Gastrocnemius medialis (tissue), 4 donors: Measurements from ENCODE around the gene CCBE1. TPM values are rescaled to one million over a fixed set of nuclear protein-coding genes. Genes with fewer than 3 reads are reported as not detected.

Experiments
- ATAC-seq, 2 donors: fragments of 150-250 bp; one replicate each; pipeline ENCODE4 v1.9.1; 2016
- DNase-seq, 2 donors: peaks; one replicate each; pipeline ENCODE4 v3.0.0-alpha.2; 2019
- H3K27ac ChIP-seq, 4 donors: fragments of 200-600 bp; sonication (generic); 1 replicate in 1 of 4; 2 replicates in 3 of 4; pipeline ENCODE4 v1.5.1; 2016 to 2018; ENCODE audit warnings: mild to moderate bottlenecking in 2 of 4, moderate library complexity in 1 of 4
- H3K27me3 ChIP-seq, 3 donors: fragments of 200-600 bp; sonication (generic) in 2 of 3; 1 replicate in 1 of 3; 2 replicates in 2 of 3; pipeline versions ENCODE4 v1.5.1 to v1.6.0; 2016 to 2019; ENCODE audit warnings: mild to moderate bottlenecking in 1 of 3, moderate library complexity in 1 of 3
- H3K36me3 ChIP-seq, 2 donors: fragments of 200-600 bp; sonication (generic) in 1 of 2; one replicate each; pipeline ENCODE4 v1.5.1; 2017 to 2018
- H3K4me1 ChIP-seq, 2 donors: fragments of 200-600 bp; sonication (generic) in 1 of 2; one replicate each; pipeline ENCODE4 v1.5.1; 2016 to 2017; ENCODE audit warnings: mild to moderate bottlenecking in 2 of 2
- H3K4me3 ChIP-seq, 4 donors: fragments of 200-600 bp; sonication (generic) in 3 of 4; 1 replicate in 1 of 4; 2 replicates in 3 of 4; pipeline ENCODE4 v1.5.1; 2016 to 2019; ENCODE audit warnings: mild to moderate bottlenecking in 2 of 4
- H3K9me3 ChIP-seq, 3 donors: fragments of 200-600 bp; sonication (generic) in 2 of 3; 1 replicate in 1 of 3; 2 replicates in 2 of 3; pipeline ENCODE4 v1.5.1; 2016 to 2019
- POLR2A ChIP-seq, 2 donors: fragments of 450-650 bp; IDR thresholded peaks; one replicate each; pipeline ENCODE4 v1.6.1; 2017; ENCODE audit warnings: antibody characterized with exemption in 2 of 2, mild to moderate bottlenecking in 2 of 2, moderate library complexity in 2 of 2
- in situ Hi-C, 4 donors: fragments of 200-750 bp; cut with MboI; loops; one replicate each; pipeline versions ENCODE4 v1.15.0 to v1.8.0; 2017; ENCODE audit warnings: low sequenced_read_pairs in 4 of 4
- intact Hi-C: fragments of 100-400 bp; cut with DNase I; formaldehyde crosslinking; loops from one replicate; pipeline ENCODE4 v1.15.1; 2023; ENCODE audit warnings: low total_unique reads
- total RNA-seq, 4 donors: library from RNA; depleted of rRNA; stranded (reverse); fragments of >200 nt; gene quantifications; one replicate each; pipeline versions ENCODE4 v1.1.0 to v1.2.3, GENCODE V29; 2016
- TF ChIP-seq, protein P1 (sequence below), 5 experiments: fragments of 450-650 bp in 3 of 5; fragments of 200-600 bp in 2 of 5; sonication (generic) in 2 of 5; IDR thresholded peaks in 4 of 5; conservative IDR thresholded peaks in 1 of 5; 1 replicate in 4 of 5; 2 replicates in 1 of 5; pipeline ENCODE4 v1.5.1; 2016 to 2019; ENCODE audit warnings: antibody characterized with exemption in 5 of 5, mild to moderate bottlenecking in 3 of 5, moderate library complexity in 3 of 5

CCBE1 gene
- total RNA-seq, 4 donors from 2014 or later: 0.44 to 2.7 (median 1.3) TPM

DNA sequence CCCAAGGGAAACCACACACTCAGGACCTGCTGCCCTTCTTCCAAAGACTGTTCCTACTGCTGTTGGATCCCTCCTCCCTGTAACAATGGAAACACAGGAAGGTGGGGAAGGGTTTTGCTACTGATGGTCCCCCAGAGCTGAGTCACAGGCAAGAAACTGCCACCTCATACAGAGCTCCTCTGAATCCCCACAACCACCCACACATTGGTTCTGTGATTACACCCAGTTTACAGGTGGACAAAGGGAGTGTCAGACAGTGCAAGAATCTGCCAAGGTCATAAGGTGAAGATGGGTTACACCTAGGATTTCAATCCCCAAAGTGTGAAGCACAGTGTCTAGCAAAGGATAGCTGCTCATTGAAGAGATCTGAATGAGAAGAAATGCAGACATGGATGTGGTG, 196.5 kb downstream of the CCBE1 start:
- H3K36me3 ChIP-seq: no peaks in the 10 kb centered on the region
- no peak overlapping the region for H3K4me3 ChIP-seq
- DNase-seq: no peak
- intact Hi-C loops: no loop called here
- H3K27ac ChIP-seq: no peak overlapping the region
- peaks cover 5 to 6% of the 10 kb centered on the region in 2 donors for H3K4me1 ChIP-seq
- H3K27me3 ChIP-seq: no peaks in the 10 kb centered on the region
- in situ Hi-C loops: no loop called here
- H3K9me3 ChIP-seq: no peaks in the 10 kb centered on the region
- ATAC-seq: no peak
- no peak for TF ChIP-seq POLR2A (IDR thresholded peaks at IDR 0.05)

DNA sequence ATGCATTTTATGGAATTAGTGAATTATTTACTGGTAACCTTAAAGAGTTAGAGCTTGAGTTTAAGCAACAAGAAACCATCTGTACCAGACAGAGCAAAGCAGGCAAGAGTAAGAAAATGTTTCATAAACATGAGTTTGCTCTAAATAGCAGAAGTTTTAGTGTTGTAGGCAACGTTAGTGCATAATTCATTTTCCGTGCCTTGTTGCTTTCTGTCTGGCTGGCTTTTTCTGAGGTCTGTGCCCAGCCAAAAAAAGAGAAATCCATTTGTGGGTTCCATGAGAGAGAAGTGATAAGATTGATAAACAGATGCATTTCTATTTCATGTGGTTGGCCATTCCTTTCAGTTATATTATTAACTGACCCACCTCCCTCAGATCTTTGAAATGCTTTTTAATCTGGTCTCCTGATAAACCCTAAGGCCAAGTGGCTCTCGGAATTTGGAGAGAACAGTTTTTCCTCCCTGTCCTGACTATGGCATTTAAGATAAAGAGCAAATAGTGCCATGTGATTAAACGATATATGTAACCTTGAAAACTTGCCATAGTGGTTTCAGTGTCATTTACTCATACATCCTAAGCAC, 198.6 kb downstream of the CCBE1 start:
- DNase-seq (no peak), ATAC-seq (no peak)
- in situ Hi-C loops (no loop called here), intact Hi-C loops (no loop called here)
- Histone ChIP-seq H3K27ac (no peak overlapping the region), H3K9me3 (no peaks in the 10 kb centered on the region), H3K4me1 (peaks cover 5 to 6% of the 10 kb centered on the region in 2 donors), H3K36me3 (no peaks in the 10 kb centered on the region), H3K4me3 (no peak overlapping the region), H3K27me3 (no peaks in the 10 kb centered on the region)
- no peak for TF ChIP-seq POLR2A (IDR thresholded peaks at IDR 0.05)
- TF ChIP-seq, protein P1, sequence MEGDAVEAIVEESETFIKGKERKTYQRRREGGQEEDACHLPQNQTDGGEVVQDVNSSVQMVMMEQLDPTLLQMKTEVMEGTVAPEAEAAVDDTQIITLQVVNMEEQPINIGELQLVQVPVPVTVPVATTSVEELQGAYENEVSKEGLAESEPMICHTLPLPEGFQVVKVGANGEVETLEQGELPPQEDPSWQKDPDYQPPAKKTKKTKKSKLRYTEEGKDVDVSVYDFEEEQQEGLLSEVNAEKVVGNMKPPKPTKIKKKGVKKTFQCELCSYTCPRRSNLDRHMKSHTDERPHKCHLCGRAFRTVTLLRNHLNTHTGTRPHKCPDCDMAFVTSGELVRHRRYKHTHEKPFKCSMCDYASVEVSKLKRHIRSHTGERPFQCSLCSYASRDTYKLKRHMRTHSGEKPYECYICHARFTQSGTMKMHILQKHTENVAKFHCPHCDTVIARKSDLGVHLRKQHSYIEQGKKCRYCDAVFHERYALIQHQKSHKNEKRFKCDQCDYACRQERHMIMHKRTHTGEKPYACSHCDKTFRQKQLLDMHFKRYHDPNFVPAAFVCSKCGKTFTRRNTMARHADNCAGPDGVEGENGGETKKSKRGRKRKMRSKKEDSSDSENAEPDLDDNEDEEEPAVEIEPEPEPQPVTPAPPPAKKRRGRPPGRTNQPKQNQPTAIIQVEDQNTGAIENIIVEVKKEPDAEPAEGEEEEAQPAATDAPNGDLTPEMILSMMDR (IDR thresholded peaks at IDR 0.05 in 4 of 5, conservative IDR thresholded peaks at IDR 0.05 in 1 of 5): no peak

DNA sequence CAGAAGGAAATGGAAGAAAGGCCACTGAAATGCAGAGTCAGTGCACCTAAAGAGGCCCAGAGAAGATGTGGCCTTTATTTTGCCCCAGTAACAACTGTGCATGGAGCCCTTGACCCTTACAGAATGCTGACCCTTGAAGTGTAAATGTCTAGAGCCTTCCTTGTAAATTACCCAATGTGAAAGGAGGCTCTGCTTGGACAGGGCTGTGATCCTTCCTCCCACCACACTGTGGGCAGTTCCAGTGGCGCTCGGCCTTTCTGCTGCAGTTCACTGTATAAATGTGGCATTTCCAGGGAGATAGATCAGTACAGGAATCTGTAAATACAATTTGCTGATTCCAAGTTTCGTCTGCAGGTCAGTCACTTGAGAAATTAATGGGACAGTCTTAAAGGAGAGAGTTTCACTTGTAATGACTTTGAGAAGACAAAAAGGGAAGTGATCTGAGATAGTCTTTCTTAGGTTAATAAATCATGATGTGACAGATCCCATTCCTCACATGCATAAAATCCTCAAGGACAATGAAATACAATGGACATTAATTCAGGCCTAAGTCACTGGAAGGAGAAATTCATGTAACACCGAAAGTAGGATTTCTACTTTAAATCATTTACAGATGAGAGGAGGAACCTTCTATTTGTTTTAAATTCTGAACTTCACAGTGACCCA, 204.3 kb downstream of the CCBE1 start:
- in situ Hi-C loops: no loop called here
- H3K4me3 ChIP-seq: no peak overlapping the region
- ATAC-seq: no peak
- H3K9me3 ChIP-seq: no peaks in the 10 kb centered on the region
- DNase-seq: no peak
- H3K27me3 ChIP-seq: no peaks in the 10 kb centered on the region
- intact Hi-C loops: no loop called here
- no peaks in the 10 kb centered on the region for H3K4me1 ChIP-seq
- no peak for TF ChIP-seq POLR2A (IDR thresholded peaks at IDR 0.05)
- TF ChIP-seq, protein P1 (IDR thresholded peaks at IDR 0.05 in 4 of 5, conservative IDR thresholded peaks at IDR 0.05 in 1 of 5): no peak
- H3K27ac ChIP-seq: no peak overlapping the region
- no peaks in the 10 kb centered on the region for H3K36me3 ChIP-seq

DNA sequence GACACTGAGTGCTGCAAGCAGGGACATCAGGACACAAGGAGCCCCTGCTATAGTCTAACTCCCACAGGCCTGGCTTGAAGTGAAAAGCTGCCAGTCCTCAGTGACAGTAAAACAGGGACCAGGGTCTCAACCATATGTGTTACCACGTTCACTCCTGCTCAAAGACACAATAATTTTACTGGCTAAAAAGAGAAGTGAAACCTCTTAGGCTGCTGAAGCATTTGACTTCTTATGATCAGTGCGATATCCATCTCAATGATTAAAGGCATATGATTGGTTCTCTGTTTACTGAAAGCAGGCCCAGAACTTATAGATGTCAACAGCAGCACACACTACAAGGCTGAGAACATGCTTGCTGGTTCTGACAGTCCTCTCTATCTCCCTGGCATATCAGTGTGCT, 208.3 kb downstream of the CCBE1 start:
- DNase-seq: no peak
- H3K4me1 ChIP-seq: no peaks in the 10 kb centered on the region
- TF ChIP-seq, protein P1 (IDR thresholded peaks at IDR 0.05 in 4 of 5, conservative IDR thresholded peaks at IDR 0.05 in 1 of 5): no peak
- TF ChIP-seq POLR2A (IDR thresholded peaks at IDR 0.05): no peak
- no peak overlapping the region for H3K27ac ChIP-seq
- no peak overlapping the region for H3K4me3 ChIP-seq
- H3K27me3 ChIP-seq: no peaks in the 10 kb centered on the region
- in situ Hi-C loops (no loop called here), intact Hi-C loops (no loop called here)
- H3K36me3 ChIP-seq: no peaks in the 10 kb centered on the region
- ATAC-seq: no peak
- H3K9me3 ChIP-seq: no peaks in the 10 kb centered on the region

- ATAC-seq: no peak
- intact Hi-C loops: no loop called here
Measured at GRCh38 chr18:59485382-59485781, 211.8 kb downstream of the CCBE1 start.

More at GRCh38 chr18:59485382-59485781, 211.8 kb downstream of the CCBE1 start:
- Histone ChIP-seq H3K36me3 (no peaks in the 10 kb centered on the region), H3K27me3 (no peaks in the 10 kb centered on the region), H3K9me3 (no peaks in the 10 kb centered on the region), H3K4me3 (no peak overlapping the region), H3K27ac (no peak overlapping the region), H3K4me1 (no peaks in the 10 kb centered on the region)
- in situ Hi-C loops: no loop called here
- TF ChIP-seq, protein P1 (IDR thresholded peaks at IDR 0.05 in 4 of 5, conservative IDR thresholded peaks at IDR 0.05 in 1 of 5): no peak
- TF ChIP-seq POLR2A (IDR thresholded peaks at IDR 0.05): no peak
- no peak for DNase-seq
